ENCODE results near the gene CELF1. TPM values are rescaled to one million over a fixed set of nuclear protein-coding genes. Genes with fewer than 3 reads are reported as not detected.
A peak's percentile ranks its signal among the peaks of the same experiment; 100 is the strongest.

Gene CELF1
- total and polyA plus RNA-seq, 2 of the 4 experiments (the other 2 are of a cell fraction), result 63.3 to 135 TPM

DNA sequence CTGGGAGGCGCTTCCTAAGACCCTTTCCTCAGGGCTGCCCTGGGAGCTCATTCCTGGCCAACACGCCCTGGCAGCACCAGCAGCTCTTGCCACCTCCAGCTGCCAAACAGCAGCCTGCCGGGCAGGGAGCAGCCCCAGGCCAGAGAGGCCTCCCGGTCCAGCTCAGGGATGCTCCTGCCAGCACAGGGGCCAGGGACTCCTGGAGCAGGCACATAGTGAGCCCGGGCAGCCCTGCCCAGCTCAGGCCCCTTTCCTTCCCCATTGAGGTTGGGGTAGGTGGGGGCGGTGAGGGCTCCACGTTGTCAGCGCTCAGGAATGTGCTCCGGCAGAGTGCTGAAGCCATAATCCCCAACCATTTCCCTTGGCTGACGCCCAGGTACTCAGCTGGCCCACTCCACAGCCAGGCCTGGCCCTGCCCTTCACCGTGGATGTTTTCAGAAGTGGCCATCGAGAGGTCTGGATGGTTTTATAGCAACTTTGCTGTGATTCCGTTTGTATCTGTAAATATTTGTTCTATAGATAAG is 136.9 kb downstream of the CELF1 start:
- Histone ChIP-seq H2AK5ac (ENCODE audit: low read depth, low read length) (peak overlapping the region; percentile 99), H2BK20ac (ENCODE audit: low read depth, low read length) (peak overlapping the region; percentile 85), H2AK9ac (replicated peaks; ENCODE audit: low read depth, low read length, poor library complexity) (peak overlapping the region; percentile 93), H3K4ac (ENCODE audit: low read depth, low read length) (peak overlapping the region; percentile 94), H3K79me1 (ENCODE audit: low read depth in 1 of 2, low read length in 2 of 2) (peaks cover 27 to 67% of the 10 kb centered on the region in 2 experiments; a peak in 3 of 4 replicates), H4K8ac (ENCODE audit: low read depth in 2 of 2, low read length in 2 of 2) (peak overlapping the region; percentile 37 to 93; a peak in 3 of 4 replicates), H3K4me3 (ENCODE audit: insufficient read depth, low read depth, low read length) (no peak overlapping the region), H3K9me3 (ENCODE audit: control insufficient read depth, insufficient read depth, low read length) (no peaks in the 10 kb centered on the region), H3K4me1 (ENCODE audit: control insufficient read depth, insufficient read depth, low read length) (peaks cover 42% of the 10 kb centered on the region), H3K9me1 (ENCODE audit: insufficient read depth, low read length) (peaks cover 6% of the 10 kb centered on the region; the same call in 1 of the 2 replicates), H4K91ac (ENCODE audit: insufficient read depth, low read depth, low read length) (peak overlapping the region; percentile 91), H3K23ac (ENCODE audit: low read depth, low read length) (peak overlapping the region; percentile 82), H3K18ac (ENCODE audit: low read depth, low read length) (peak overlapping the region; percentile 72), H3K56ac (ENCODE audit: extremely low read depth, insufficient read depth, low read length) (peak overlapping the region; percentile 70), H2BK120ac (ENCODE audit: low read depth, low read length) (peak overlapping the region; percentile 93), H3K9ac (ENCODE audit: low read depth, low read length) (peak overlapping the region; percentile 57), H4K5ac (ENCODE audit: low read depth, low read length) (peak overlapping the region; percentile 80), H4K20me1 (ENCODE audit: insufficient read depth, low read length) (peaks cover 17% of the 10 kb centered on the region; the same call in 1 of the 2 replicates), H3K14ac (replicated peaks; ENCODE audit: low read depth, low read length) (peak overlapping the region; percentile 82), H3K4me2 (ENCODE audit: low read depth, low read length) (peak overlapping the region; percentile 9; the same call in 1 of the 2 replicates), H2BK5ac (ENCODE audit: low read depth, low read length, poor library complexity, severe bottlenecking) (peak overlapping the region; percentile 99), H3K36me3 (ENCODE audit: control insufficient read depth, insufficient read depth, low read length) (peaks cover 74% of the 10 kb centered on the region), H3K27me3 (ENCODE audit: control insufficient read depth, insufficient read depth, low read length) (no peaks in the 10 kb centered on the region), H2AFZ (replicated peaks; ENCODE audit: low read length, poor library complexity) (peak overlapping the region; percentile 16), H2BK15ac (ENCODE audit: low read depth, low read length) (peak overlapping the region; percentile 60; the same call in 2 of the 3 replicates), H3K27ac (ENCODE audit: insufficient read depth, low read length) (peak overlapping the region; percentile 99)
- ATAC-seq (ENCODE audit: low read depth) (peak; percentile 80), DNase-seq (peak; percentile 96)
- ChIA-PET POLR2A (ENCODE audit: unreplicated experiment) (interaction anchor here (0.6 kb wide), 1 partner anchor 11 kb away, joined by 3 read pairs; no protein-coding TSS in a partner anchor), CTCF (interaction anchor here (0.6 to 0.9 kb wide), 2 partner anchors 42 to 202 kb away, joined by 3 read pairs; no protein-coding TSS in a partner anchor)
- TSS peak; percentile 63 for BruUV-seq (replicated peaks)
- intact Hi-C loops (cut with micrococcal nuclease), result no loop called here
- in situ Hi-C loops (cut with MboI; ENCODE audit: low sequenced_read_pairs), result no loop called here
- 14% methylated on average over 1 of the region's 13 CpGs; no CpG with 5 or more reads in 1 of the 2 experiments for WGBS, 2 experiments (ENCODE audit: extremely low coverage in 2 of 2, insufficient read length in 1 of 2)
- dilution Hi-C loops (cut with HindIII; ENCODE audit: low sequenced_read_pairs, unreplicated experiment), result no loop called here
- TF ChIP-seq MAZ (IDR thresholded peaks at IDR 0.05; ENCODE audit: borderline replicate concordance, low read depth, low read length), result peak; percentile 93
- TF ChIP-seq, protein P1, sequence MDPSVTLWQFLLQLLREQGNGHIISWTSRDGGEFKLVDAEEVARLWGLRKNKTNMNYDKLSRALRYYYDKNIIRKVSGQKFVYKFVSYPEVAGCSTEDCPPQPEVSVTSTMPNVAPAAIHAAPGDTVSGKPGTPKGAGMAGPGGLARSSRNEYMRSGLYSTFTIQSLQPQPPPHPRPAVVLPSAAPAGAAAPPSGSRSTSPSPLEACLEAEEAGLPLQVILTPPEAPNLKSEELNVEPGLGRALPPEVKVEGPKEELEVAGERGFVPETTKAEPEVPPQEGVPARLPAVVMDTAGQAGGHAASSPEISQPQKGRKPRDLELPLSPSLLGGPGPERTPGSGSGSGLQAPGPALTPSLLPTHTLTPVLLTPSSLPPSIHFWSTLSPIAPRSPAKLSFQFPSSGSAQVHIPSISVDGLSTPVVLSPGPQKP (IDR thresholded peaks at IDR 0.05; ENCODE audit: borderline replicate concordance, low read depth, low read length), result no peak
- no peak; the same call in 1 of the 2 replicates for TF ChIP-seq BHLHE40 (IDR thresholded peaks at IDR 0.05; ENCODE audit: low read depth, low read length)
- TF ChIP-seq RFX5 (IDR thresholded peaks at IDR 0.05; ENCODE audit: low read depth, low read length), result no peak
- no peak for TF ChIP-seq RCOR1 (IDR thresholded peaks at IDR 0.05; ENCODE audit: insufficient replicate concordance, low read length)
- TF ChIP-seq, protein P2, sequence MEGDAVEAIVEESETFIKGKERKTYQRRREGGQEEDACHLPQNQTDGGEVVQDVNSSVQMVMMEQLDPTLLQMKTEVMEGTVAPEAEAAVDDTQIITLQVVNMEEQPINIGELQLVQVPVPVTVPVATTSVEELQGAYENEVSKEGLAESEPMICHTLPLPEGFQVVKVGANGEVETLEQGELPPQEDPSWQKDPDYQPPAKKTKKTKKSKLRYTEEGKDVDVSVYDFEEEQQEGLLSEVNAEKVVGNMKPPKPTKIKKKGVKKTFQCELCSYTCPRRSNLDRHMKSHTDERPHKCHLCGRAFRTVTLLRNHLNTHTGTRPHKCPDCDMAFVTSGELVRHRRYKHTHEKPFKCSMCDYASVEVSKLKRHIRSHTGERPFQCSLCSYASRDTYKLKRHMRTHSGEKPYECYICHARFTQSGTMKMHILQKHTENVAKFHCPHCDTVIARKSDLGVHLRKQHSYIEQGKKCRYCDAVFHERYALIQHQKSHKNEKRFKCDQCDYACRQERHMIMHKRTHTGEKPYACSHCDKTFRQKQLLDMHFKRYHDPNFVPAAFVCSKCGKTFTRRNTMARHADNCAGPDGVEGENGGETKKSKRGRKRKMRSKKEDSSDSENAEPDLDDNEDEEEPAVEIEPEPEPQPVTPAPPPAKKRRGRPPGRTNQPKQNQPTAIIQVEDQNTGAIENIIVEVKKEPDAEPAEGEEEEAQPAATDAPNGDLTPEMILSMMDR (conservative IDR thresholded peaks at IDR 0.05; ENCODE audit: low read depth, low read length), result no peak
- TF ChIP-seq POLR2A (IDR thresholded peaks at IDR 0.05; ENCODE audit: low read depth, low read length), result no peak
- TF ChIP-seq, protein P3, sequence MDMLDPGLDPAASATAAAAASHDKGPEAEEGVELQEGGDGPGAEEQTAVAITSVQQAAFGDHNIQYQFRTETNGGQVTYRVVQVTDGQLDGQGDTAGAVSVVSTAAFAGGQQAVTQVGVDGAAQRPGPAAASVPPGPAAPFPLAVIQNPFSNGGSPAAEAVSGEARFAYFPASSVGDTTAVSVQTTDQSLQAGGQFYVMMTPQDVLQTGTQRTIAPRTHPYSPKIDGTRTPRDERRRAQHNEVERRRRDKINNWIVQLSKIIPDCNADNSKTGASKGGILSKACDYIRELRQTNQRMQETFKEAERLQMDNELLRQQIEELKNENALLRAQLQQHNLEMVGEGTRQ (IDR thresholded peaks at IDR 0.05; ENCODE audit: low read depth, low read length), result no peak
- no peak for TF ChIP-seq RAD21 (IDR thresholded peaks at IDR 0.05; ENCODE audit: low read length)
- peak; percentile 52 for TF ChIP-seq FOS (IDR thresholded peaks at IDR 0.05; ENCODE audit: low read depth, low read length)
- peak; percentile 65; the same call in 1 of the 2 replicates for TF ChIP-seq MXI1 (IDR thresholded peaks at IDR 0.05; ENCODE audit: borderline replicate concordance, low read depth, low read length)
- TF ChIP-seq CEBPB (IDR thresholded peaks at IDR 0.05; ENCODE audit: low read depth, low read length), result no peak
- no peak for TF ChIP-seq MAFK (IDR thresholded peaks at IDR 0.05; ENCODE audit: low read depth, low read length)
- TF ChIP-seq NFE2L2 (IDR thresholded peaks at IDR 0.05; ENCODE audit: low read depth, low read length), result no peak
- TF ChIP-seq SMC3 (IDR thresholded peaks at IDR 0.05; ENCODE audit: low read depth, low read length), result peak; percentile 12; the same call in 1 of the 2 replicates

Measured in IMR-90 (cell line).